ENCODE results near the gene CRYGD.

- TF ChIP-seq CTCF (IDR thresholded peaks at IDR 0.05) (no peak), ZFX (IDR thresholded peaks at IDR 0.05; ENCODE audit: borderline replicate concordance) (no peak)
These were observed 28.2 kb downstream of the CRYGD start for GRCh38 chr2:208096080-208096479.

Data from 22Rv1 (cell line).